Esophagus (tissue), 2 donors: ENCODE measurements around the gene RIMKLB. TPM values are rescaled to one million over a fixed set of nuclear protein-coding genes. Genes with fewer than 3 reads are reported as not detected.
"Not testable (repeated sequence)": the region's sequence is repeated elsewhere in the genome, so short reads cannot be mapped to it uniquely, and the experiment has no call there.

Experiments used
- H3K27ac ChIP-seq, 2 donors: one replicate each; pipeline ENCODE4 v1.5.1; 2013; ENCODE audit warnings: low read depth in 2 of 2, mild to moderate bottlenecking in 2 of 2, inconsistent platforms in 1 of 2, low read length in 1 of 2, moderate library complexity in 1 of 2
- H3K27me3 ChIP-seq, 2 donors: one replicate each; pipeline ENCODE4 v1.6.1; 2013; ENCODE audit warnings: low read length in 2 of 2, control low read depth in 1 of 2, mild to moderate bottlenecking in 1 of 2; ENCODE audit not compliant: insufficient read depth in 2 of 2, control insufficient read depth in 1 of 2
- H3K36me3 ChIP-seq, 2 donors: one replicate each; pipeline ENCODE4 v1.6.1; 2013; ENCODE audit warnings: low read length in 1 of 2; ENCODE audit not compliant: control insufficient read depth in 2 of 2, insufficient read depth in 2 of 2
- H3K4me1 ChIP-seq, 2 donors: one replicate each; pipeline ENCODE4 v1.6.1; 2013; ENCODE audit warnings: low read length in 1 of 2; ENCODE audit not compliant: control insufficient read depth in 2 of 2, insufficient read depth in 2 of 2
- H3K4me3 ChIP-seq, 2 donors: one replicate each; pipeline ENCODE4 v1.5.1; 2013; ENCODE audit warnings: low read length in 2 of 2, mild to moderate bottlenecking in 2 of 2, low read depth in 1 of 2, moderate library complexity in 1 of 2
- H3K9me3 ChIP-seq, 2 donors: one replicate each; pipeline ENCODE4 v1.6.1; 2013; ENCODE audit warnings: mild to moderate bottlenecking in 2 of 2, low read depth in 1 of 2, low read length in 1 of 2, moderate library complexity in 1 of 2; ENCODE audit not compliant: control insufficient read depth in 2 of 2, insufficient read depth in 1 of 2
- WGBS, 2 donors: extraction: QIAGEN DNeasy Blood & Tissue Kit; methylation state at CpG; one replicate each; pipeline ENCODE4 v1.1.7; 2013; 5-methylcytosine and 5-hydroxymethylcytosine counted together
- polyA plus RNA-seq, 2 donors: library from polyadenylated mRNA; stranded (reverse); fragments of 200-250 nt; gene quantifications; one replicate each; pipeline ENCODE4 v1.2.3, GENCODE V29; 2013
- donor health status: healthy with polysubstance abuse.
- donor health status: Bipolar disorder and iron deficiency.

RIMKLB gene
- polyA plus RNA-seq, 2 donors = 11.2 to 22.5 TPM

GRCh38 chr12:8801213-8801612, 103.4 kb downstream of the RIMKLB start:
- H3K27ac ChIP-seq, H3K9me3 ChIP-seq, H3K27me3 ChIP-seq, H3K4me3 ChIP-seq, H3K4me1 ChIP-seq, H3K36me3 ChIP-seq: not testable (repeated sequence)
- WGBS, 2 donors = 94 to 95% methylated on average over 3 of the region's 3 CpGs

GRCh38 chr12:8804833-8805232, 107.0 kb downstream of the RIMKLB start:
- 67 to 77% methylated on average over 3 of the region's 3 CpGs for WGBS, 2 donors
- not testable (repeated sequence) for H3K9me3 ChIP-seq, H3K4me1 ChIP-seq, H3K36me3 ChIP-seq, H3K27me3 ChIP-seq, H3K27ac ChIP-seq, H3K4me3 ChIP-seq

- not testable (repeated sequence) for H3K27ac ChIP-seq, H3K9me3 ChIP-seq, H3K4me1 ChIP-seq, H3K36me3 ChIP-seq, H3K4me3 ChIP-seq, H3K27me3 ChIP-seq
- 70 to 82% methylated on average over 11 of the region's 11 CpGs for WGBS, 2 donors
Observed at GRCh38 chr12:8805487-8805886, 107.7 kb downstream of the RIMKLB start.

GRCh38 chr12:8807084-8807483, 109.3 kb downstream of the RIMKLB start:
- 87 to 89% methylated on average over 11 of the region's 11 CpGs for WGBS, 2 donors
- not testable (repeated sequence) for H3K27me3 ChIP-seq, H3K4me3 ChIP-seq, H3K9me3 ChIP-seq, H3K4me1 ChIP-seq, H3K36me3 ChIP-seq, H3K27ac ChIP-seq

GRCh38 chr12:8810112-8810511, 112.3 kb downstream of the RIMKLB start:
- H3K4me3 ChIP-seq, H3K4me1 ChIP-seq: not testable (repeated sequence)
- 81 to 85% methylated on average over 7 of the region's 7 CpGs for WGBS, 2 donors

GRCh38 chr12:8813572-8814357, 116.0 kb downstream of the RIMKLB start:
- Histone ChIP-seq H3K27me3 (no peaks in the 10 kb centered on the region), H3K4me3 (no peak overlapping the region), H3K4me1 (peaks cover 0 to 7% of the 10 kb centered on the region in 2 donors), H3K9me3 (no peaks in the 10 kb centered on the region), H3K27ac (peak overlapping the region; percentile 61 to 74), H3K36me3 (no peaks in the 10 kb centered on the region)
- WGBS, 2 donors = 60 to 64% methylated on average over 5 of the region's 5 CpGs

More at GRCh38 chr12:8810112-8810511, 112.3 kb downstream of the RIMKLB start:
- not testable (repeated sequence) for H3K27me3 ChIP-seq, H3K27ac ChIP-seq, H3K9me3 ChIP-seq, H3K36me3 ChIP-seq

- H3K9me3 ChIP-seq = no peaks in the 10 kb centered on the region
- H3K27me3 ChIP-seq = no peaks in the 10 kb centered on the region
- no peaks in the 10 kb centered on the region for H3K36me3 ChIP-seq
- peaks cover 0 to 7% of the 10 kb centered on the region in 2 donors for H3K4me1 ChIP-seq
- H3K27ac ChIP-seq = peak overlapping the region in 1 of 2 donors; percentile 40
- H3K4me3 ChIP-seq = no peak overlapping the region
- 89 to 91% methylated on average over 3 of the region's 3 CpGs for WGBS, 2 donors
Observed at GRCh38 chr12:8816448-8817050, 118.8 kb downstream of the RIMKLB start.

- Histone ChIP-seq H3K9me3 (no peaks in the 10 kb centered on the region), H3K4me1 (peaks cover 0 to 7% of the 10 kb centered on the region in 2 donors), H3K27ac (peak overlapping the region; percentile 67 to 87), H3K27me3 (no peaks in the 10 kb centered on the region), H3K4me3 (no peak overlapping the region), H3K36me3 (no peaks in the 10 kb centered on the region)
- 60 to 78% methylated on average over 1 of the region's 1 CpG for WGBS, 2 donors
Observed at GRCh38 chr12:8817856-8818255, 120.1 kb downstream of the RIMKLB start.

- Histone ChIP-seq H3K36me3 (no peaks in the 10 kb centered on the region), H3K4me1 (peaks cover 0 to 7% of the 10 kb centered on the region in 2 donors), H3K27me3 (no peaks in the 10 kb centered on the region), H3K9me3 (no peaks in the 10 kb centered on the region), H3K27ac (peak overlapping the region in 1 of 2 donors; percentile 3), H3K4me3 (no peak overlapping the region)
- WGBS, 2 donors = 75 to 92% methylated on average over 2 of the region's 2 CpGs
Observed at GRCh38 chr12:8818526-8818925, 120.7 kb downstream of the RIMKLB start.

- 18 to 23% methylated on average over 5 of the region's 5 CpGs for WGBS, 2 donors
- Histone ChIP-seq H3K9me3 (no peaks in the 10 kb centered on the region), H3K4me3 (no peak overlapping the region), H3K27me3 (no peaks in the 10 kb centered on the region), H3K27ac (peak overlapping the region; percentile 81 to 84), H3K4me1 (peaks cover 0 to 7% of the 10 kb centered on the region in 2 donors), H3K36me3 (no peaks in the 10 kb centered on the region)
Observed at GRCh38 chr12:8819666-8819980, 121.8 kb downstream of the RIMKLB start.
